GM23248 (cell line): Measurements from ENCODE around the gene SLC7A9. TPM values are rescaled to one million over a fixed set of nuclear protein-coding genes. Genes with fewer than 3 reads are reported as not detected.

Experiments used
- DNase-seq: peaks from one replicate; pipeline ENCODE4 v3.0.0-alpha.2; 2015
- H2AFZ ChIP-seq: fragments of 200-600 bp; sonication (generic); 2 replicates; pipeline ENCODE4 v1.6.1; 2016; ENCODE audit warnings: antibody characterized with exemption
- H3F3A ChIP-seq: fragments of 200-600 bp; sonication (generic); 2 replicates; pipeline ENCODE4 v1.6.1; 2016; ENCODE audit warnings: mild to moderate bottlenecking, antibody characterized with exemption, mixed run types; ENCODE audit not compliant: insufficient read depth
- H3K27ac ChIP-seq: fragments of 200-600 bp; sonication (generic); 2 replicates; pipeline ENCODE4 v1.5.1; 2016; ENCODE audit warnings: mild to moderate bottlenecking
- H3K27me3 ChIP-seq: fragments of 200-600 bp; sonication (generic); replicated peaks from 2 replicates; pipeline ENCODE4 v1.6.1; 2016; ENCODE audit warnings: mild to moderate bottlenecking; ENCODE audit not compliant: insufficient read depth
- H3K36me3 ChIP-seq: fragments of 200-600 bp; sonication (generic); 2 replicates; pipeline ENCODE4 v1.6.1; 2016; ENCODE audit warnings: low read depth, mild to moderate bottlenecking
- H3K4me1 ChIP-seq: fragments of 200-600 bp; sonication (generic); 2 replicates; pipeline ENCODE4 v1.6.1; 2016; ENCODE audit warnings: mild to moderate bottlenecking; ENCODE audit not compliant: insufficient read depth
- H3K4me2 ChIP-seq: fragments of 200-600 bp; sonication (generic); one replicate; pipeline ENCODE4 v1.6.1; 2016; ENCODE audit warnings: mild to moderate bottlenecking; ENCODE audit not compliant: unreplicated experiment
- H3K4me3 ChIP-seq: fragments of 200-600 bp; sonication (generic); 2 replicates; pipeline ENCODE4 v1.5.1; 2016; ENCODE audit warnings: mild to moderate bottlenecking
- H3K79me2 ChIP-seq: fragments of 200-600 bp; sonication (generic); 2 replicates; pipeline ENCODE4 v1.6.1; 2016; ENCODE audit warnings: mild to moderate bottlenecking; ENCODE audit not compliant: insufficient read depth
- H3K9ac ChIP-seq: fragments of 200-600 bp; sonication (generic); 2 replicates; pipeline ENCODE4 v1.6.1; 2016; ENCODE audit warnings: mild to moderate bottlenecking
- H3K9me2 ChIP-seq: fragments of 200-600 bp; sonication (generic); 2 replicates; pipeline ENCODE4 v1.6.1; 2016; ENCODE audit warnings: mixed run types, mild to moderate bottlenecking, moderate library complexity; ENCODE audit not compliant: insufficient read depth
- H3K9me3 ChIP-seq: fragments of 200-600 bp; sonication (generic); one replicate; pipeline ENCODE4 v1.6.1; 2017; ENCODE audit warnings: low read depth
- H4K20me1 ChIP-seq: fragments of 200-600 bp; sonication (generic); 2 replicates; pipeline ENCODE4 v1.6.0; 2016; ENCODE audit not compliant: insufficient read depth
- EZH2 ChIP-seq: fragments of 200-600 bp; sonication (generic); IDR thresholded peaks from 2 replicates; pipeline ENCODE4 v1.6.1; 2018; ENCODE audit warnings: antibody characterized with exemption, mild to moderate bottlenecking; ENCODE audit not compliant: insufficient read depth, poor library complexity, severe bottlenecking
- EZH2phosphoT487 ChIP-seq: fragments of 200-600 bp; sonication (generic); IDR thresholded peaks from 2 replicates; pipeline ENCODE4 v1.6.1; 2018; ENCODE audit warnings: antibody characterized with exemption, moderate library complexity, mild to moderate bottlenecking, low read depth; ENCODE audit not compliant: insufficient read depth
- WGBS, 2 experiments: methylation state at CpG; one replicate each; pipeline ENCODE4 v1.1.6; 2015 to 2017; ENCODE audit warnings: low lambda C conversion rate in 2 of 2, low coverage in 1 of 2; ENCODE audit errors: missing lambda C conversion rate in 2 of 2; 5-methylcytosine and 5-hydroxymethylcytosine counted together
- in situ Hi-C: fragments of 300-500 bp; cut with MboI; formaldehyde crosslinking; loops from 2 replicates; pipeline ENCODE4 v1.15.0; 2020
- polyA plus RNA-seq: library from polyadenylated mRNA; unstranded; fragments of >200 nt; fragmentation: Nextera tagmentation; extraction: Ambion mirVana; gene quantifications from 2 replicates; pipeline ENCODE4 v1.2.1, GENCODE V29; 2016
- total RNA-seq: library from RNA; depleted of rRNA; stranded (reverse); fragments of >200 nt; shearing (Covaris generic); gene quantifications from 2 replicates; pipeline ENCODE4 v1.2.3, GENCODE V29; 2014

Gene SLC7A9
- total and polyA plus RNA-seq, 2 experiments from 2014 or later = not detected

- Histone ChIP-seq H3K27me3 (no peaks in the 10 kb centered on the region), H3K79me2 (no peaks in the 10 kb centered on the region), H3K36me3 (no peaks in the 10 kb centered on the region), H3K4me1 (no peaks in the 10 kb centered on the region), H3K9me3 (no peaks in the 10 kb centered on the region), H3K4me2 (no peak overlapping the region), H3F3A (no peaks in the 10 kb centered on the region), H3K27ac (no peak overlapping the region), H4K20me1 (no peaks in the 10 kb centered on the region), H2AFZ (no peak overlapping the region), H3K9me2 (no peaks in the 10 kb centered on the region), H3K4me3 (no peak overlapping the region), H3K9ac (no peak overlapping the region)
- TF ChIP-seq EZH2phosphoT487 (no peak), EZH2 (no peak)
- no peak for DNase-seq
- in situ Hi-C loops = no loop called here
- 72 to 77% methylated on average over 5 of the region's 5 CpGs for WGBS, 2 experiments
Measured at GRCh38 chr19:32831611-32832010, 38.0 kb downstream of the SLC7A9 start.

GRCh38 chr19:32830231-32831014 lies 39.1 kb downstream of the SLC7A9 start:
- no peaks in the 10 kb centered on the region for H3F3A ChIP-seq
- no peaks in the 10 kb centered on the region for H4K20me1 ChIP-seq
- H2AFZ ChIP-seq = peak overlapping the region; percentile 19; the same call in 1 of the 2 replicates
- no peak for TF ChIP-seq EZH2phosphoT487
- no peak for TF ChIP-seq EZH2
- H3K36me3 ChIP-seq = no peaks in the 10 kb centered on the region
- H3K9me3 ChIP-seq = no peaks in the 10 kb centered on the region
- H3K4me1 ChIP-seq = no peaks in the 10 kb centered on the region
- no peaks in the 10 kb centered on the region for H3K9me2 ChIP-seq
- peak overlapping the region; percentile 8 for H3K4me2 ChIP-seq
- DNase-seq = peak; percentile 58
- H3K9ac ChIP-seq = no peak overlapping the region
- H3K27ac ChIP-seq = no peak overlapping the region
- no peak overlapping the region for H3K4me3 ChIP-seq
- in situ Hi-C loops = no loop called here
- WGBS, 2 experiments = 63 to 77% methylated on average over 8 of the region's 8 CpGs
- no peaks in the 10 kb centered on the region for H3K79me2 ChIP-seq
- H3K27me3 ChIP-seq = no peaks in the 10 kb centered on the region; the same call in 1 of the 2 replicates

- Histone ChIP-seq H2AFZ (no peak overlapping the region), H3K36me3 (no peaks in the 10 kb centered on the region), H3K79me2 (no peaks in the 10 kb centered on the region), H3K9me2 (no peaks in the 10 kb centered on the region), H4K20me1 (no peaks in the 10 kb centered on the region), H3K9me3 (no peaks in the 10 kb centered on the region), H3K9ac (no peak overlapping the region), H3K27ac (no peak overlapping the region), H3K4me3 (no peak overlapping the region), H3K4me2 (no peak overlapping the region), H3K27me3 (no peaks in the 10 kb centered on the region; the same call in 1 of the 2 replicates), H3F3A (no peaks in the 10 kb centered on the region), H3K4me1 (no peaks in the 10 kb centered on the region)
- no peak for TF ChIP-seq EZH2
- no peak for TF ChIP-seq EZH2phosphoT487
- 70 to 80% methylated on average over 10 of the region's 10 CpGs for WGBS, 2 experiments
- no peak for DNase-seq
- in situ Hi-C loops = no loop called here
Measured at GRCh38 chr19:32829345-32829896, 40.1 kb downstream of the SLC7A9 start.

- WGBS, 2 experiments = 73 to 82% methylated on average over 15 of the region's 15 CpGs
- Histone ChIP-seq H3K4me1 (no peaks in the 10 kb centered on the region), H4K20me1 (no peaks in the 10 kb centered on the region), H3K36me3 (no peaks in the 10 kb centered on the region), H3K27me3 (peaks cover under 1% of the 10 kb centered on the region; the same call in 1 of the 2 replicates), H3K4me2 (no peak overlapping the region), H3K4me3 (no peak overlapping the region), H3F3A (no peaks in the 10 kb centered on the region), H3K9me3 (no peaks in the 10 kb centered on the region), H3K9ac (no peak overlapping the region), H3K79me2 (no peaks in the 10 kb centered on the region), H3K27ac (no peak overlapping the region), H2AFZ (no peak overlapping the region), H3K9me2 (no peaks in the 10 kb centered on the region)
- TF ChIP-seq EZH2phosphoT487 (no peak), EZH2 (no peak)
- DNase-seq = no peak
- in situ Hi-C loops = no loop called here
Measured at GRCh38 chr19:32828643-32829344, 40.8 kb downstream of the SLC7A9 start.
